LNCaP clone FGC (cell line): Measurements from ENCODE around the gene CCSER1.

ENCODE experiments used
- DNase-seq: peaks from one replicate; pipeline ENCODE4 v3.0.0-alpha.2; 2011; ENCODE audit warnings: low read depth
- H3K4me3 ChIP-seq: 2 replicates; pipeline ENCODE4 v1.5.1; 2011; ENCODE audit warnings: mild to moderate bottlenecking, low read depth, low read length, control low read depth
- TF ChIP-seq, protein P1 (sequence below): IDR thresholded peaks from 2 replicates; pipeline ENCODE4 v1.5.1; 2012; ENCODE audit warnings: mild to moderate bottlenecking; ENCODE audit not compliant: control insufficient read depth, insufficient read depth; ENCODE audit errors: extremely low read depth

Gene CCSER1

DNA sequence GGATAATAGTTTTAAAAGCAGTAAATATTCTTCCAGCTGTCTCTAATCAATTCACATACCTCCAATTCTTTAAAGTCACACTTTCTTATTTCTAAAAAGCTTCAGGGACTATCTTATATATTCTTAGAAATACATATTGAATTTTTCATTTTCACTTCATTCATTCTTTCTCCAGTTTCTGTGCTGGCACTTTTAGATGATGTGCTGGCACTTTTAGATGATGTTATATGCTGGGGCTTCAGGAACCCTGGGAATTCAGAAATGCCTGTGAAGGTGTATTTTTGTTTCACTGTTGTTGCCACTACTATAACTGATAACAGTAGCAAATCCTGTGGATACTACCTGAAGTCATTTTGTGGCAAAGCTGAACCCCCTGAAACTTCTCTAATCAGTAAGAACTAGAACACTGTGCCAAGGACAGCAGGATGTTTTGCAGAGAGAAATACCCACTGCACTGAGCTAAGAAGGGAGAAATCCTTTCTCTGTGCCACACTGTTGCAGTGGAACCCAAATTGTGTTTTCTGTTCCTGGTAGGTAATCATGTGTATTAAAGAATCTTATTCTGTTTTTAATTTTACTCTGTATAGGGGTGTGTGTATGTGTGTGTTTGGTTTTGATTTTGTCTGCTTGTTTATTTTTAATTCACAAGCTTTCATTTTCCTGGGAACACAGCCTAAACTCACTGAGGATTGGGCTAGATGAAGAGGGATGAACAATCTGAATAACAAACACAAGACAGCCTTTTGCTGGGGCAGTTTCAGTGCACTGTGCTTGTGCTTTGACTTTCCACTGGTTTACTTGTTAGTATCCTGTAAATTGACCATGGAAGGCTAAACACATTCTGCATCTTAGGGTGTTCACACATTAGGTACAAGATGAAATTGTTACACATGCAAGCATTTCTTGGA lies 898.3 kb downstream of the CCSER1 start:
- H3K4me3 ChIP-seq: no peak overlapping the region
- TF ChIP-seq, protein P1, sequence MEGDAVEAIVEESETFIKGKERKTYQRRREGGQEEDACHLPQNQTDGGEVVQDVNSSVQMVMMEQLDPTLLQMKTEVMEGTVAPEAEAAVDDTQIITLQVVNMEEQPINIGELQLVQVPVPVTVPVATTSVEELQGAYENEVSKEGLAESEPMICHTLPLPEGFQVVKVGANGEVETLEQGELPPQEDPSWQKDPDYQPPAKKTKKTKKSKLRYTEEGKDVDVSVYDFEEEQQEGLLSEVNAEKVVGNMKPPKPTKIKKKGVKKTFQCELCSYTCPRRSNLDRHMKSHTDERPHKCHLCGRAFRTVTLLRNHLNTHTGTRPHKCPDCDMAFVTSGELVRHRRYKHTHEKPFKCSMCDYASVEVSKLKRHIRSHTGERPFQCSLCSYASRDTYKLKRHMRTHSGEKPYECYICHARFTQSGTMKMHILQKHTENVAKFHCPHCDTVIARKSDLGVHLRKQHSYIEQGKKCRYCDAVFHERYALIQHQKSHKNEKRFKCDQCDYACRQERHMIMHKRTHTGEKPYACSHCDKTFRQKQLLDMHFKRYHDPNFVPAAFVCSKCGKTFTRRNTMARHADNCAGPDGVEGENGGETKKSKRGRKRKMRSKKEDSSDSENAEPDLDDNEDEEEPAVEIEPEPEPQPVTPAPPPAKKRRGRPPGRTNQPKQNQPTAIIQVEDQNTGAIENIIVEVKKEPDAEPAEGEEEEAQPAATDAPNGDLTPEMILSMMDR: no peak
- DNase-seq: peak; percentile 30

GRCh38 chr4:91028228-91028627 lies 901.0 kb downstream of the CCSER1 start:
- DNase-seq: no peak
- TF ChIP-seq, protein P1: no peak
- no peak overlapping the region for H3K4me3 ChIP-seq

- H3K4me3 ChIP-seq: no peak overlapping the region
- no peak for DNase-seq
- TF ChIP-seq, protein P1: no peak
Observed at GRCh38 chr4:91031761-91032160, 904.6 kb downstream of the CCSER1 start.

DNA sequence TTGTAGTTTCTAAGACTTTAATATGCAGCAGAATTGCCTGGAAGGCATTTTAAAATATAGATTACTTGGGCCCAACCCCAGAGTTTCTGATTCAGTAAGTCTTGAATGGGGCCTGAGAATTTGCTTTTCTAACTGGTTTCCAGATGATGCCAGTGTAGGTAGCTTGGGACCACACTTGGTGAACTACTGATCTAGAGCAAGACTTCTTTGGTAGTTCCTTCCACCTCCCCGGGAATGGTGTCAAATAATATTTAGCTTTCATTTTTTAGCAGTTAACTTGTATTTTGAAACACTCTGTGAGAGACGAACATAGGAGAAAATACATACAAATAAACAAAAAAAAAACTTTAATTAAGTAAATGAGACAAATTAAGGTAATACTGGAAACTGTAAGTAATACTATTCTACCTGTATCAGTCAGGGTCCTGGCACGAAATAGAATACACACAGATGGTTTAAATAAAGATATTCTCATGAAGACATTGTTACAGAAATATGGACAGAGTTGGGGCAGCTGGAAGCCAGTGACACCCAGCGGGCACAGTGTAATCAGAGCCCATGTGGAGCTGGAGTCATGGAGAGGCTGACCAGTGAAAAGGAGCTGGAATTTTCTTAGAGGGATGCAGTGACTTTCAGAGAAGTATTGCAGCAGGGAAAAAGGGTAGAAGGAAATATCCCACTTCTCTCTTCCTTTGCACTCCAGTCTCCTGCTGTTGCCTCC lies 905.7 kb downstream of the CCSER1 start:
- DNase-seq: no peak

GRCh38 chr4:91035276-91035675 lies 908.1 kb downstream of the CCSER1 start:
- no peak overlapping the region for H3K4me3 ChIP-seq
- DNase-seq: no peak
- TF ChIP-seq, protein P1: no peak

More for the DNA sequence above, 905.7 kb downstream of the CCSER1 start:
- TF ChIP-seq, protein P1: no peak
- no peak overlapping the region for H3K4me3 ChIP-seq

DNA sequence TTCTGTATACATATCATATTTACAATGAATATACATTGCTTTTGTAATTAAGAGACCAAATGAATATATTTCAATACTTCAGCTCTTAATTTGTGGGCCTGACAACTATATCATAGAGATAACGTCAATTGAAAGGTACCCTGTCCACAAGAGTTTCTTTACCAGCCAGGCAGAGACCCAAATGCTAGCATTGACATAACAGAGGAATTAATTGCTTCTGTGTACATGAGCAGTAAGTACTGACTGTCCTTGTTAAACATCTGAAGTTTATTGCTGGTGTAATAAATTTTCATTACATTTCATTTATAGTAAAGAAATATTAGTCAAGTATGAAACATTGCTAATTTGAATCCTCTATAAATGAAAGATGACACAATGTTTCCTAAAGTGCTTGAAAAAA lies 910.8 kb downstream of the CCSER1 start:
- TF ChIP-seq, protein P1: no peak
- no peak overlapping the region for H3K4me3 ChIP-seq
- DNase-seq: peak; percentile 93

- DNase-seq: no peak
- H3K4me3 ChIP-seq: no peak overlapping the region
- TF ChIP-seq, protein P1: no peak
Observed at GRCh38 chr4:91057871-91058270, 930.7 kb downstream of the CCSER1 start.
